D721Med (cell line): ENCODE data around the gene FAT2.

ENCODE experiments used
- DNase-seq: peaks from one replicate; pipeline ENCODE4 v3.0.0; 2011; ENCODE audit warnings: low spot score; ENCODE audit not compliant: insufficient read length
- FAIRE-seq: peaks from 2 replicates; lab custom pipeline; 2011; peaks lifted over from hg19 to GRCh38; lab: Jason Lieb, UNC
- CTCF ChIP-seq: IDR thresholded peaks from 2 replicates; pipeline ENCODE4 v1.5.1; 2012; ENCODE audit warnings: mild to moderate bottlenecking, control low read depth; ENCODE audit not compliant: insufficient read depth; ENCODE audit errors: missing control alignments

FAT2 gene

GRCh38 chr5:151600069-151600665 lies 9.0 kb upstream of the FAT2 start:
- no peak for TF ChIP-seq CTCF
- DNase-seq (no peak), FAIRE-seq (no peak)

GRCh38 chr5:151598984-151599383 lies 7.9 kb upstream of the FAT2 start:
- no peak for TF ChIP-seq CTCF
- DNase-seq (no peak), FAIRE-seq (no peak)

GRCh38 chr5:151598549-151598948 lies 7.4 kb upstream of the FAT2 start:
- TF ChIP-seq CTCF = no peak
- DNase-seq = no peak
- FAIRE-seq = no peak

- DNase-seq (no peak), FAIRE-seq (no peak)
- TF ChIP-seq CTCF = no peak
Observed at GRCh38 chr5:151597749-151598148, 6.6 kb upstream of the FAT2 start.

GRCh38 chr5:151596828-151597539 lies 5.9 kb upstream of the FAT2 start:
- FAIRE-seq = no peak
- TF ChIP-seq CTCF = no peak
- no peak for DNase-seq

- no peak for FAIRE-seq
- no peak for TF ChIP-seq CTCF
- no peak for DNase-seq
Observed at GRCh38 chr5:151595411-151595826, 4.3 kb upstream of the FAT2 start.

GRCh38 chr5:151592855-151593408 lies 1.8 kb upstream of the FAT2 start:
- no peak for TF ChIP-seq CTCF
- FAIRE-seq = no peak
- no peak for DNase-seq
